IPS-NIHi7 (cell line): ENCODE data around the gene CBFA2T3.
"Not testable (repeated sequence)": the region's sequence is repeated elsewhere in the genome, so short reads cannot be mapped to it uniquely, and the experiment has no call there.

Experiments
- DNase-seq: peaks from one replicate; pipeline ENCODE4 v3.0.0; 2012; ENCODE audit warnings: mixed read lengths; ENCODE audit errors: extremely low spot score

CBFA2T3 gene

GRCh38 chr16:89013111-89013510 is 36.1 kb upstream of the CBFA2T3 start:
- DNase-seq, result no peak

GRCh38 chr16:89012622-89012995 is 35.6 kb upstream of the CBFA2T3 start:
- DNase-seq, result no peak

GRCh38 chr16:89011909-89012621 is 35.1 kb upstream of the CBFA2T3 start:
- DNase-seq, result no peak

- DNase-seq, result no peak
Measured at GRCh38 chr16:89010210-89010925, 33.4 kb upstream of the CBFA2T3 start.

- DNase-seq, result peak; percentile 69
Measured at GRCh38 chr16:89009343-89010209, 32.6 kb upstream of the CBFA2T3 start.

DNA sequence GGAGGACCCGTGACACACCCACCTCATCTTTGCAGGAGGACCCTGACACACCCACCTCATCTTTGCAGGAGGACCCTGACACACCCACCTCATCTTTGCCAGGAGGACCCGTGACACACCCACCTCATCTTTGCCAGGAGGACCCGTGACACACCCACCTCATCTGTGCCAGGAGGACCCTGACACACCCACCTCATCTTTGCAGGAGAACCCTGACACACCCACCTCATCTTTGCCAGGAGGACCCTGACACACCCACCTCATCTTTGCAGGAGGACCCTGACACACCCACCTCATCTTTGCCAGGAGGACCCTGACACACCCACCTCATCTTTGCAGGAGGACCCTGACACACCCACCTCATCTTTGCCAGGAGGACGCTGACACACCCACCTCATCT is 31.8 kb upstream of the CBFA2T3 start:
- DNase-seq, result not testable (repeated sequence)

- DNase-seq, result no peak
Measured at GRCh38 chr16:89007371-89008249, 30.6 kb upstream of the CBFA2T3 start.

DNA sequence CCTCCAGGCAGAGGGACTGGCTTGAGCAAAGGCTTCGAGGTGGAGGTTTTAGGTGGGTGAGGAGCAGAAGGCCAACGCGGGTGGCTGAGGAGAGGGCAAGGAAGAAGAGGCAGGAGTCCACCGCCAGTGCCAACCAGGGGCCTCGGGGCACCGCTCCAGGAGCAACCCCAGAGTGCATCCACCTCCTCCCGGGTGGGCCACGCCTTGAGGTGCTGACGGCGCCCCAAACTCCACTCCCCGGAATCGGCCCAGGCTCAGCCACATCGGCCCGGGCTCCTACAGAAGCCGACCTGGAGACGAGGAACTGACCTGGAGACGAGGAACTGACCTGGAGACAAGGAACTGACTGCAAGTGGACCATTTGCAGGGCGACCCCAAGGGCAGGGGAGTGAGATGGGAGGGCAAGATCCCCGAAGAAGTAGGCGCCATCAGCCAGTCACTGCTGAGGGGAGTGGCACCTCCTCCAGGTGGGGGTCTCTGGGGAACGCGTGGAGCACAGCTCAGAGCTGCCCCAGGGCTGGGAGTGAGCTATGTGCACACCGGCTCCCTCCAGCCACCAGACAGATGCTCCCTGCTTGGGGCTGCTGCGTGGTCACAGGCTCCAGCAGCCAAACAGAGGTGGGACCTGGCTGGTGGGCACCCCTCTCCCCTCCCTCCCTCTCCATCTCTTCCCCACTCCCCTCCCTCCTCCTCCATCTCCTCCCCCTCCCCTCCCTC is 29.2 kb upstream of the CBFA2T3 start:
- no peak for DNase-seq

DNA sequence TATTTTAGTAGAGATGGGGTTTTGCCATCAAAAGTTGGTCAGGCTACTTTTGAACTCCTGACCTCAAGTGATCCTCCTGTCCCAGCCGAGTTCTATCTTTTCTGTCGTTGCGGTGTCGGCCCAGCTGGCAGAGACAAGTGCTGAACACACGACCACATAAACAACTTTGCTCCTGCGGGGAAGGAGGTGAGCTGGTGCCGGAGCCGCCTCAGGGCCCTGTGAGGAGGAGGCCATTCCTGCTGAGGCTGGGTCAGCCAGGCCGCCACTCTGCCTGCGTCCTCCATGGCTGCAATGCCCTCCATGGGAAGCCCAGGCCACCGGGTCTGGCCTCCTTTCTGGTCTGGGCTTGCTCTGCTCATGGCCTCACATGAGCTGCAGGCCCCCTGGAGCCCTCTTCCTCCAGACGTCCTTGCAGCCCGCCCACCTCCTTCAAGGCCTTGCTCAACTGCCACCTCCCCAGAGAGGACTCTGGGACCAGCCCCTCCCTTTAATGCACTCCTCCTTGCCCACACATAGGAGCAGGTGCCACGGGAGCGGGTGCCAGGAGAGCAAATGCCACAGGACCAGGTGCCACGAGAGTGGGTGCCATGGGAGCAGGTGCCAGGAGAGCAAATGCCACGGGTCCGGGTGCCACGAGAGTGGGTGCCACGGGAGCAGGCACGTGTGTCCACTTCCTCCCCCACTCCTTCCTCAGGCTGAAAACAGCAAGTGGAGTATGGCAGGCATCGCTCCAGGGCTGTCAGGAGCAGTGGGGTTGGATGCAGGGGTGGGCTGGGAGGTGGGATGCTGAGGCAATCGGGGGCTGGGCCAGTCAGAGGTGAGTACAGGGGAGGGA is 28.4 kb upstream of the CBFA2T3 start:
- DNase-seq, result no peak

DNA sequence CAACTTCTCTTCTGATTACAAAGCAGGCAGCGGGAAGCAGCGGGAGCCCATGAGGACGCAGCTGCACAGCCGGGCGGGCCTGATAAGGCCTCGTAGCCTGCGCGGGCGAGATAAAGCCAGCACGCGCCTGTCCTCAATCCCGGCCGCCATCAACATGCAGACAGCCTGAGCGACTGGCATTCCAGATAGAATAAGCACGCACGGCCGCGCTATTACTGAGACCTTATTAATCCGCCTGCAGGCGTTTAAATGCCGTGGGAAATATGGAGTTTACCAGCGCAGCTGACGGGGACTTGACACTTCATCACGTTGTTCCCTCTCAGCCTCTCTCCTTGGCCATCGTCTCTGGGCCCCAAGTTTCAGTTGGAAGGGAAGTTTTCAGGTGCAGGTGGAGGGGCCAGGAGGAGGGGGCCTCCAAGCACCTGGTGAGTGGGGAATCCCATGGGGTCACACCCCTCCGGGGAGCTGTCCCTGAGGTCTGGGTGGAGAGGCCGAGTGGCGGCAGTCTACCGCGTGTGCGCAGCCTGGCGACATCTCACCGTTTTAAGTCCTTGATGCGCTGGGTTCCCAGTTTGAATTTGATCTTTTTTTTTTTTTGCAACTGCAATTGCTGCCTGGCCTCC is 27.3 kb upstream of the CBFA2T3 start:
- no peak for DNase-seq

- no peak for DNase-seq
Measured at GRCh38 chr16:89003831-89004208, 26.8 kb upstream of the CBFA2T3 start.

GRCh38 chr16:89002851-89003830 is 26.1 kb upstream of the CBFA2T3 start:
- no peak for DNase-seq

GRCh38 chr16:89002081-89002480 is 25.1 kb upstream of the CBFA2T3 start:
- not testable (repeated sequence) for DNase-seq

- peak; percentile 78 for DNase-seq
Measured at GRCh38 chr16:89001117-89002027, 24.4 kb upstream of the CBFA2T3 start.

GRCh38 chr16:89000207-89000959 is 23.4 kb upstream of the CBFA2T3 start:
- DNase-seq, result no peak

DNA sequence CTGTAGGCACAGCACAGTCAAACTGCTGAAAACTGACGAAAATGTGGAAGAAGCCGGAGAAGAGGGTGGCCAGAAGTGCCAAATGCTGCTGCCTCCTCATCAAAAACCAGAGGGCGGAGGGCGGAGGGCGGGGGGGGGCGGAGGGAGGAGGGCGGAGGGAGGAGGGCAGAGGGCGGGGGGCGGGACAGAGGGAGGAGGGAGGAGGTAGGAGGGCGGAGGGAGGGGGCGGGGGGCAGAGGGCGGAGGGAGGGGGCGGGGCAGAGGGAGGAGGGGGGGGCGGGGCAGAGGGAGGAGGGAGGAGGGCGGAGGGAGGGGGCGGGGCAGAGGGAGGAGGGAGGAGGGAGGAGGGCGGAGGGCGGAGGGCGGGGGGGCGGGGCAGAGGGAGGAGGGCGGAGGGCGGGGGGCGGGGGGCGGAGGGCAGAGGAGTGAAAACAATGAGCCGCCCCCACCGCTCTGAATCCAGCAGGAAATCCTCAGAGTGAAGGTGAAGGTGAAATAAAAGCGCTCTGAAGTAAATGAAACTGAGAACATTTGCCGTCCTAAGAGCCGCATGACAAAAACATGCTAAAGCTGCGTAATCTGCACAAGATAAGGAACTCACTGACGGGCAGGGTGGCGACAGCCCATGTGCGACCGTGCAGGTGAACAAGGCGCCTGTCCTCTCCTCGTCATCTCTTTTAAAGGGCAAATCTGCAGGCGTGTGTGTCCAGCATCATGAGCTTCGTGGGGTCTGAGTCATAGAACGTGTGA is 22.6 kb upstream of the CBFA2T3 start:
- DNase-seq, result peak; percentile 77
